HG03196 (cell line): ENCODE measurements around the gene STAU1.
A peak's percentile ranks its signal among the peaks of the same experiment; 100 is the strongest.
"Not testable (repeated sequence)": the region's sequence is repeated elsewhere in the genome, so short reads cannot be mapped to it uniquely, and the experiment has no call there.

Experiments used
- ATAC-seq: cut with Tn5 transposase; IDR thresholded peaks from one replicate; pipeline ENCODE4 v1.9.1; 2021; ENCODE audit not compliant: unreplicated experiment

STAU1 gene

GRCh38 chr20:49187851-49188641 lies at the start of gene STAU1:
TSS of gene STAU1 (minus strand) at chr20:49188334. CDS start at chr20:49166201, 22,133 bp downstream.
- ATAC-seq, result peak; percentile 89

DNA sequence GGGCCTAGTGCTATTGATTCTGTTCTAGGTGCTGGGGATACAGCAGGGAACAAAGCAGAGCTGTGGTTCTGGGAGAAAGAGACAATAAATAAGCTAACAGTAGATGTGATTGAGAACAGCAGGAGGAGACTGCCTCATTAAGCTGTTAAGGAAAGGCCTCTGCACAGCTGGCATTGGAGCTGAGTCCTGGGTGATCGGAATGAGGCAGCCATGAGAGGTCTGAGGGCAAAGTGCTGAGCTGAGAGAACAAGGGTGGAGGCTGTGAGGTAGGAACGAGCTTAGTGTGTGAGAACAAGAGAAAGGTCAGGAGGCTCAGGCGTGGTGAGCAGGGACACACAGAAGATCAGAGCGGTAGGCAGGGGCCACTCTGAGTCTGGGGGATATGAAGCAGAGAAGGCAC lies 49.4 kb upstream of the STAU1 start:
- no peak for ATAC-seq

DNA sequence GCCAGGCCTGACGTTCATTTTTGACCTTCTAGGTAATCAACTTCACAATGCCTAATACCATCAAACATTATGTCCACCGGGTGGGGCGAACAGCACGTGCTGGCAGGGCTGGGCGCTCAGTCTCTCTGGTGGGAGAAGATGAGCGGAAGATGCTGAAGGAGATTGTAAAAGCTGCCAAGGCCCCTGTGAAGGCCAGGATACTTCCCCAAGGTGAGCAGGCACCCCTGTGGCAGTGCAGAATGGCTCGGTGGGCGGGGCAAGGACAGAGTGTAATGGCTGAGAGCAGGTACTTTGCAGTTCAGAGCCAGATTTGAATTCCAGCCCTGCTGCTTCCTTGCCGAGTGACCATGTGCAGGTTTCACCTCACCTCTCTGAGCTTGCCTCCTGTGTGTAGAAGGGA lies 48.2 kb upstream of the STAU1 start:
- ATAC-seq, result no peak

GRCh38 chr20:49234831-49235230 lies 46.7 kb upstream of the STAU1 start:
- ATAC-seq, result no peak

- ATAC-seq, result no peak
Observed at GRCh38 chr20:49233226-49233625, 45.1 kb upstream of the STAU1 start.

- no peak for ATAC-seq
Observed at GRCh38 chr20:49231471-49231870, 43.3 kb upstream of the STAU1 start.

- ATAC-seq, result no peak
Observed at GRCh38 chr20:49230561-49231133, 42.5 kb upstream of the STAU1 start.

GRCh38 chr20:49230021-49230420 lies 41.9 kb upstream of the STAU1 start:
- ATAC-seq, result no peak

GRCh38 chr20:49229381-49229780 lies 41.2 kb upstream of the STAU1 start:
- ATAC-seq, result no peak

DNA sequence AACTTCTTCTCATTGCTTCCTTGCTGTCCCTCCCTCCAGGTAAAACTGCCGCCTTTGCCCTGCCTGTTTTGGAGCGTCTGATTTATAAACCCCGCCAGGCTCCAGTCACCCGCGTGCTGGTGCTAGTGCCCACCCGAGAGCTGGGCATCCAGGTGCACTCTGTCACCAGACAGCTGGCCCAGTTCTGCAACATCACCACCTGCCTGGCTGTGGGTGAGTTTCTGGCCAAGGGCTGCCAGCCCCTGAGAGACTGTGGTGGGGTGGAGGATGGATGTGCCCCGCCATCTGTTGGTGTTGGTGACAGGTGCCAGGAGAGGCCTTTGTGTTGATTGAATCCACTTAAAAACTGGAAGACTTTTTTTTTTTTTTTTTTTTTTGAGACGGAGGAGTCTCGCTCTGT lies 40.5 kb upstream of the STAU1 start:
- no peak for ATAC-seq

GRCh38 chr20:49225896-49226295 lies 37.8 kb upstream of the STAU1 start:
- ATAC-seq, result no peak

- ATAC-seq, result no peak
Observed at GRCh38 chr20:49219924-49220831, 32.0 kb upstream of the STAU1 start.

DNA sequence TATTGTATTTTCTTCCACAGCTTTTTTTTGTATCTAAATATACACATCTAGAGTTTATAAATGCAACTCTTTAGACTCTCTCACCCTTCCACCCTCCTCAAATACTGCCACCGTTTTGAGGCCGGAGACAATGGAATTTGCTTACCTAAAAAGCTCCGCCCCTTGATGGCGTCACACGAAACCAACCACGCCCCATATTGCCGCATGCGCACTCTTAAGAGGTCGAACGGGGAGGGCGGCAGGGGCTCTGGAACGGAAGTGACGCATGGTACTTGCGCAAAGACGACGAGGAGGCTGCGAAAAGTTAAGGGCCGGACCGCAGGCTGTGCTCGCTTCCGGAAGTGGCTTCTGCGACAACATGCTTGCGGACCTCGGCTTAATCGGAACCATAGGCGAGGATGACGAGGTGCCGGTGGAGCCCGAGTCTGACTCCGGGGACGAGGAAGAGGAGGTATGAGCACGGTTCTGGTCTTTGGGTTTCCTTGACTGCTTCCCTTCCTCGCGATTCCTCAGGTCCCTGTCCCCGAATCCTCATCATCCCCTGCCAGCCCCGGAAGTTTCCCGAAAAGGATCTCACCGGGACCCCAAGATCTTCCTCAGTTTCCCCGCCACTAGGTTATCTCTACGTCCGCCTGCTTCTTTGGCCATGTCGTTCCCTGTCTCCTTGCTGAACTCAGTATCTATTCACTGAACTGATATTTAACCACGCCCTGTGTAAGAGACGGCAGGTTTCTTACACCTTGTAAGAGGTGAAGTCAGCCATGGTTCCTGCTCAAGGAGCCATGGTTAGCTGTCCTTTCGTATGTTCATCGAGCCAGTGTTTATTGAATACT lies 31.2 kb upstream of the STAU1 start, which contains the start of gene DDX27:
TSS of gene DDX27 (plus strand) at position 326 of the 833 bp plus-strand sequence. CDS start at position 359, 33 bp downstream.
- ATAC-seq, result peak; percentile 89

GRCh38 chr20:49218739-49219090 lies 30.6 kb upstream of the STAU1 start:
- not testable (repeated sequence) for ATAC-seq

DNA sequence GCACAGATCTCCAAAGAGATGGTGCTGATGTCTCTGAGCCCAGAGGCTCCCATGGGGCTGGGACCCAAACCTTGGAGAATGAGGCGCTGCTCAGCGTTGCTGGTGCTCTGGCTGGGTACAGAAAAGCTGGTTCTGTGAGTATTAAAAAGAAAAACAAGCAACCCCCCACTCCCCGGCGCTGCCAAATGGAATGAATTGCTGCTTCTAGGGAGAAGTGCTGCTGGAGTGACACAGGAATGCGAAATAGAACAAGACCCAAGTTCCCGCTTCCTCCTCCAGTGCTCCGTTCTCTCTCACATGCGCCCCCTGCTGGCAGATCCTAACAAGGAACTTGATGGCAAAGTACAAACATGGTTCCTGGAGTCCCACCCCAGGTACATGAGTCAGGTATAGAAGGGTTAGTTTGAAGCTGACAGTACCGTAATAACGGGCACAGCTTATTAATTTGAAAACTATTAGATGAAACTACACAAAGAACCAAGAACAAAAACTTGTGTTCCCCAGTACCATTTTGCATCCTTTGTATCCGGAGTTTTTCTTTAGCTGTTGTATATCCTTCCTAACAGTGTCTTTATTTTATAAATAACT lies 29.0 kb upstream of the STAU1 start:
- ATAC-seq, result no peak

DNA sequence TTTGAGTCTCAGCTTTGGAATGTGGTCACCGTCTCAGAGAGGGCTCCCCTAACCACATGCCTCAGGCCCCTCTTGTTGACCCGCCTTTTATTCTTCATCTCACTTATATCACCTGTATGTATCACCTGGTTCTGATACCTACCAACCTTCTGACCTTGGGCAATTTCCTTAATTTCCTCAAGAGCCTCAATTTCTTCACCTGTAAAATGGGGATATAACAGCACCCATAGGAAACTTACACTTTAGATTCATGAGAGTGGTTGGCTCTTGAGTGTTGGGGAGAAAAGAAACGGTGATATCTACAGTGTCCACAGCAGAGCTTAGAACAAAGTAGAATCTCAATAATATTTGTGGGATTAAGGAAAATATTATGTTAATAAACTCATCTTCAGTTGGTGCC lies 27.1 kb upstream of the STAU1 start:
- ATAC-seq, result no peak

DNA sequence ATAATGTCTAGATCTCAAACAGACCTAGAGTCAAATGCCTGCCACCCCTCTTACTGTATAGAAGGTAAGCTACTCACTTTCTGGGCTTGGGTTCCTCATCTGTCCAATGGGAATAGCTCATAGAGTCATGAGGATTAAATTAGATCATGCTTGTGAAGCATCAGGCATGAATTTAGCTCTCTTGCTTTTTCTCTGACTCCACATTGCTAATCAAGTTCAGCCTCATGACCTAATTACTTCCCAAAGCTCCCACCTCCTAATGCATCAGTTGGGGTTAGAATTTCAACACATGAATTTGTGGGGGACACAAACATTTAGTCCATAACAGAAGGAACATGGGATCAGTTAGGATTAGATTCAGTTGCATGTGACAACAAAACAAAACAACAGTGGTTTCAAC lies 26.4 kb upstream of the STAU1 start:
- no peak for ATAC-seq

- ATAC-seq, result no peak
Observed at GRCh38 chr20:49210757-49211110, 22.6 kb upstream of the STAU1 start.

DNA sequence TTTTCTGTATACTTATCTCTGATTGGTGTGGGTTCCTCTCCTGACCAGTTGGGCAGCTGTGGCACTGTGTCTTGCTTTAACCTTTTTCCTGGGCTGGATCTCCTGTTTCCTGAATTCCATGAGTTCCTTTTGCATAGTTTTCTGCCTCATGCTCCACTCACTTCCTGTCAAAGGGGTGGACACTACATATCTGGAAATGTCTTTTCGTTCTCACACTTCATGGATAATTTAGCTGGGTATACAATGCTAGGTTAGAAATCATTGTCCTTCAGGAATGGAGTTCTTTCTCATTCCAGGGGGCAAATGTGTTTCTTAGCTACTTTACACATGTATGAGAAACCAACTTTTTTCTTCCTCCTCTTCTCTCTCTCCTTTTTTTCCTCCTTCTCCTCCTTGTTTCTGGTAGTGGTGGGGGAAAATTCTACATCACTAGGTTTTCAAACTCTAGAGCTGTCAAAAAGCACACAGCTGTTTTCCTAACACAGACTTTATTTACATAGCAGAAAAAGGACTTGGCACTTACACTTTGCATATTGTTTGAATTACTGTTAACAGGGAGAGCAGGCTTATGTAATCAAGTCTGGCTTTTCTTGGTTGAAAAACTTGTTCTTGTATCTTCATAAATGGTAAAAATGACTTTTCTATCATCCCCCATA lies 22.1 kb upstream of the STAU1 start:
- ATAC-seq, result no peak

DNA sequence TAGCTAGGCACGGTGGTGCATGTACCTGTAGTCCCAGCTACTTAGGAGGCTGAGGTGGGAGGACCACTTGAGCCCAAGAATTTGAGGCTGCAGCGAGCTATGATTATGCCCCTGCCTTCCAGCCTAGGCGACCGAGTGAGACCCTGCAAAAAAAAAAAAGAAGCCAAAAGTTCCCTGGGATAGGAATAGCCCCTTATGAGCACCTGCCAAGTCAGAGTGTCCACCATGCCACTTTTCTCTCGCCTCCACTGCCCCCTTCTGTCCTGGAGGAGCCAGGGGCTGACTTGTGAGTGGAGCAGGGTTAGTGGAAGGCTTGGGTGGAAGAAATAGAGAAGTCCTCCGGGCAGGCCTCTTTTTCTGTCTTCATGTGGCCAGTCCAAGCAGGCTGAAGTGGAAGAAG lies 18.9 kb upstream of the STAU1 start:
- no peak for ATAC-seq
